ENCODE results near the gene PEAK1. TPM values are rescaled to one million over a fixed set of nuclear protein-coding genes. Genes with fewer than 3 reads are reported as not detected.

The PEAK1 gene
- total and polyA plus RNA-seq, 4 donors = 8.6 to 147 (median 40.2) TPM

GRCh38 chr15:77398927-77399326, 21.0 kb downstream of the PEAK1 start:
- 97 to 98% methylated on average over 1 of the region's 1 CpG for WGBS, 2 donors
- no peak overlapping the region for H3K4me3 ChIP-seq
- H3K9ac ChIP-seq (ENCODE audit: insufficient read depth in 1 of 2, low read length in 2 of 2) = no peak overlapping the region
- ATAC-seq (ENCODE audit: insufficient read depth, low FRiP score) (no peak), DNase-seq (no peak)
- H3K27ac ChIP-seq (ENCODE audit: low read depth in 1 of 2, low read length in 1 of 2) = no peak overlapping the region
- no peaks in the 10 kb centered on the region for H3K27me3 ChIP-seq (ENCODE audit: control insufficient read depth in 3 of 3, insufficient read depth in 3 of 3, low read length in 2 of 3)
- H3K4me1 ChIP-seq (ENCODE audit: control insufficient read depth in 5 of 5, insufficient read depth in 5 of 5, low read length in 5 of 5) = peaks cover 0 to 3% (median 0%) of the 10 kb centered on the region in 5 donors
- peaks cover 0 to 3% (median 0%) of the 10 kb centered on the region in 4 donors for H3K36me3 ChIP-seq (ENCODE audit: control insufficient read depth in 4 of 4, insufficient read depth in 4 of 4, low read length in 4 of 4)
- no peak for TF ChIP-seq CTCF (IDR thresholded peaks at IDR 0.05; ENCODE audit: control extremely low read depth, extremely low read depth)
- H3K9me3 ChIP-seq (ENCODE audit: control insufficient read depth in 4 of 4, insufficient read depth in 3 of 4, low read length in 3 of 4) = peaks cover 0 to 29% (median 6%) of the 10 kb centered on the region in 4 donors

- Histone ChIP-seq H3K36me3 (ENCODE audit: control insufficient read depth in 4 of 4, insufficient read depth in 4 of 4, low read length in 4 of 4) (peaks cover 0 to 3% (median 0%) of the 10 kb centered on the region in 4 donors), H3K9me3 (ENCODE audit: control insufficient read depth in 4 of 4, insufficient read depth in 3 of 4, low read length in 3 of 4) (peaks cover 0 to 29% (median 6%) of the 10 kb centered on the region in 4 donors), H3K27me3 (ENCODE audit: control insufficient read depth in 3 of 3, insufficient read depth in 3 of 3, low read length in 2 of 3) (no peaks in the 10 kb centered on the region), H3K4me1 (ENCODE audit: control insufficient read depth in 5 of 5, insufficient read depth in 5 of 5, low read length in 5 of 5) (peaks cover 0 to 9% (median 6%) of the 10 kb centered on the region in 5 donors), H3K4me3 (no peak overlapping the region), H3K9ac (ENCODE audit: insufficient read depth in 1 of 2, low read length in 2 of 2) (no peak overlapping the region), H3K27ac (ENCODE audit: low read depth in 1 of 2, low read length in 1 of 2) (no peak overlapping the region)
- WGBS, 2 donors = 96 to 97% methylated on average over 1 of the region's 1 CpG
- no peak for TF ChIP-seq CTCF (IDR thresholded peaks at IDR 0.05; ENCODE audit: control extremely low read depth, extremely low read depth)
- DNase-seq (no peak), ATAC-seq (ENCODE audit: insufficient read depth, low FRiP score) (no peak)
These were observed 23.2 kb downstream of the PEAK1 start for GRCh38 chr15:77396692-77397091.

- Histone ChIP-seq H3K36me3 (ENCODE audit: control insufficient read depth in 4 of 4, insufficient read depth in 4 of 4, low read length in 4 of 4) (peaks cover 0 to 3% (median 0%) of the 10 kb centered on the region in 4 donors), H3K9ac (ENCODE audit: insufficient read depth in 1 of 2, low read length in 2 of 2) (no peak overlapping the region), H3K27me3 (ENCODE audit: control insufficient read depth in 3 of 3, insufficient read depth in 3 of 3, low read length in 2 of 3) (no peaks in the 10 kb centered on the region), H3K9me3 (ENCODE audit: control insufficient read depth in 4 of 4, insufficient read depth in 3 of 4, low read length in 3 of 4) (peaks cover 0 to 29% (median 6%) of the 10 kb centered on the region in 4 donors), H3K4me3 (no peak overlapping the region), H3K4me1 (ENCODE audit: control insufficient read depth in 5 of 5, insufficient read depth in 5 of 5, low read length in 5 of 5) (peaks cover 0 to 18% (median 6%) of the 10 kb centered on the region in 5 donors), H3K27ac (ENCODE audit: low read depth in 1 of 2, low read length in 1 of 2) (no peak overlapping the region)
- ATAC-seq (ENCODE audit: insufficient read depth, low FRiP score) = no peak
- DNase-seq = no peak
- no peak for TF ChIP-seq CTCF (IDR thresholded peaks at IDR 0.05; ENCODE audit: control extremely low read depth, extremely low read depth)
- 93 to 100% methylated on average over 3 of the region's 3 CpGs for WGBS, 2 donors
These were observed 24.7 kb downstream of the PEAK1 start for GRCh38 chr15:77395013-77395774.

Measured in lung (tissue), 12 donors.